ENCODE measurements around the gene FLT4.
A peak's percentile ranks its signal among the peaks of the same experiment; 100 is the strongest.

DNA sequence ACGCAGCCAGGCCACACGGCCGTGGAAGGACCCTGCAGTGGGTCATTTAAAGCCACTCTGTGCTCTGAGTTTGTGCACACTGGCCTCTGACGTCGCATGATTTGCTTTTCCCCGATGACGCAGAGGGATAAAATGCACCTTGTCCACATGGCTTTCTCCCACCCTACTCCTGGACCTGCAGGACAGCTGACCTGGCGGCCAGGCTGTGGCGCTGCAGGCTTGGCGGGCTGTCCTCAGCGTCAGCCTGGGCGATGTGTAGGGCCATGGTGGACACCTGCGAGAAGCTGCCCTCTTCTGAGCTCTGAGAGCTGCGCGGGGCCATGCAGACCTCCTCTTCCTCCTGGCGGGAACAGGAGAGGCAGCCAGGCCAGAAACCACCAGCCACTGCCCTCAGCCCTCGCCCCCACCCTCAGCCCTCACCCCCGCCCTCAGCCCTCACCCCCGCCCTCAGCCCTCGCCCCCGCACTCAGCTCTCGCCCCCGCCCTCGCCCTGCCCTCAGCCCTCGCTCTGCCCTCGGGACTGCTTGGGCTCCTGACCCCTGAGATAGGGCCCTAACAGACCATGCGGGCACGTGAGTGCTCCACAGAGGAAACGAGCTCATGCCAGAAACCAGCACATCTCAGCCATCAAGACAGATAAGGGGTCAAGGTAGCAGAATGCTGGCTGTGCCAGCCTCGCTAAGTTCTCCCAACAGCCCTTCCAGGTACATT lies 38.1 kb downstream of the FLT4 start:
- TF ChIP-seq KDM5B (IDR thresholded peaks at IDR 0.05; ENCODE audit: insufficient replicate concordance, low read depth, low read length) = no peak
- no peak for TF ChIP-seq RBM22 (IDR thresholded peaks at IDR 0.05; ENCODE audit: low read depth, low read length, poor library complexity, severe bottlenecking)
- TF ChIP-seq, protein P1, sequence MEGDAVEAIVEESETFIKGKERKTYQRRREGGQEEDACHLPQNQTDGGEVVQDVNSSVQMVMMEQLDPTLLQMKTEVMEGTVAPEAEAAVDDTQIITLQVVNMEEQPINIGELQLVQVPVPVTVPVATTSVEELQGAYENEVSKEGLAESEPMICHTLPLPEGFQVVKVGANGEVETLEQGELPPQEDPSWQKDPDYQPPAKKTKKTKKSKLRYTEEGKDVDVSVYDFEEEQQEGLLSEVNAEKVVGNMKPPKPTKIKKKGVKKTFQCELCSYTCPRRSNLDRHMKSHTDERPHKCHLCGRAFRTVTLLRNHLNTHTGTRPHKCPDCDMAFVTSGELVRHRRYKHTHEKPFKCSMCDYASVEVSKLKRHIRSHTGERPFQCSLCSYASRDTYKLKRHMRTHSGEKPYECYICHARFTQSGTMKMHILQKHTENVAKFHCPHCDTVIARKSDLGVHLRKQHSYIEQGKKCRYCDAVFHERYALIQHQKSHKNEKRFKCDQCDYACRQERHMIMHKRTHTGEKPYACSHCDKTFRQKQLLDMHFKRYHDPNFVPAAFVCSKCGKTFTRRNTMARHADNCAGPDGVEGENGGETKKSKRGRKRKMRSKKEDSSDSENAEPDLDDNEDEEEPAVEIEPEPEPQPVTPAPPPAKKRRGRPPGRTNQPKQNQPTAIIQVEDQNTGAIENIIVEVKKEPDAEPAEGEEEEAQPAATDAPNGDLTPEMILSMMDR (IDR thresholded peaks at IDR 0.05 in 2 of 3, conservative IDR thresholded peaks at IDR 0.05 in 1 of 3; ENCODE audit: insufficient read depth in 2 of 3, low read depth in 1 of 3, low read length in 3 of 3) = peak; percentile 80 to 87 (median 81)
- TF ChIP-seq CAMTA2 (CRISPR knock-in tag; conservative IDR thresholded peaks at IDR 0.05) = no peak
- no peak for TF ChIP-seq POLR2AphosphoS2 (IDR thresholded peaks at IDR 0.05; ENCODE audit: low read length)
- TF ChIP-seq TAF1 (IDR thresholded peaks at IDR 0.05; ENCODE audit: control insufficient read depth, extremely low read depth, insufficient read depth, low read length, severe bottlenecking) = no peak
- no peak for TF ChIP-seq CHD2 (IDR thresholded peaks at IDR 0.05; ENCODE audit: low read depth, low read length)
- no peak for TF ChIP-seq MED1 (CRISPR knock-in tag; IDR thresholded peaks at IDR 0.05; ENCODE audit: borderline replicate concordance)
